SK-N-SH (cell line): ENCODE measurements around the gene BABAM1. TPM values are rescaled to one million over a fixed set of nuclear protein-coding genes. Genes with fewer than 3 reads are reported as not detected.
A peak's percentile ranks its signal among the peaks of the same experiment; 100 is the strongest.

Source experiments
- CTCF ChIA-PET: fragments of 300-600, 350-600 bp; formaldehyde crosslinking; extraction: SDS; loops from one replicate; lab custom pipeline; 2021; lab: Yijun Ruan, JAX
- POLR2A ChIA-PET: fragments of 350-600 bp; sonication (Branson Sonifier 250); formaldehyde crosslinking; extraction: SDS; loops from one replicate; lab custom pipeline; 2020; ENCODE audit warnings: antibody characterized with exemption, inconsistent platforms; lab: Yijun Ruan, JAX
- DNase-seq: peaks from one replicate; pipeline ENCODE4 v3.0.0; 2012
- H2AFZ ChIP-seq: fragments of 200-600 bp; sonication (generic); 2 replicates; pipeline ENCODE4 v1.8.1; 2016; ENCODE audit warnings: antibody characterized with exemption, mild to moderate bottlenecking, low read depth
- H3F3A ChIP-seq: fragments of 200-600 bp; sonication (generic); replicated peaks from 2 replicates; pipeline ENCODE3; 2016; ENCODE audit warnings: antibody characterized with exemption, mild to moderate bottlenecking; ENCODE audit not compliant: insufficient read depth
- H3K27ac ChIP-seq, 2 experiments: fragments of 200-500 bp in 1 of 2; fragments of 200-600 bp in 1 of 2; sonication (Bioruptor generic) in 1 of 2; sonication (generic), shearing (Covaris generic) in 1 of 2; 2 replicates each; pipeline versions ENCODE4 v1.5.1 to v1.6.1; 2014 to 2016; ENCODE audit warnings: low read depth in 2 of 2, inconsistent platforms in 1 of 2, low read length in 1 of 2, mild to moderate bottlenecking in 1 of 2, mixed read lengths in 1 of 2
- H3K27me3 ChIP-seq: fragments of 200-600 bp; sonication (generic), shearing (Covaris generic); 2 replicates; pipeline ENCODE4 v1.6.1; 2016; ENCODE audit warnings: mixed run types; ENCODE audit not compliant: insufficient read depth
- H3K36me3 ChIP-seq, 2 experiments: fragments of 200-500 bp in 1 of 2; fragments of 200-600 bp in 1 of 2; sonication (Bioruptor generic) in 1 of 2; sonication (generic) in 1 of 2; replicated peaks in 1 of 2; 2 replicates each; pipeline versions ENCODE3 to v1.5.1; 2014 to 2016; ENCODE audit warnings: low read length in 1 of 2, mild to moderate bottlenecking in 1 of 2; ENCODE audit not compliant: insufficient read depth in 2 of 2, control insufficient read depth in 1 of 2
- H3K4me1 ChIP-seq, 2 experiments: fragments of 200-500 bp in 1 of 2; fragments of 200-600 bp in 1 of 2; sonication (Bioruptor generic) in 1 of 2; sonication (generic), shearing (Covaris generic) in 1 of 2; 2 replicates each; pipeline versions ENCODE4 v1.5.1 to v1.6.1; 2014 to 2016; ENCODE audit warnings: low read depth in 1 of 2, low read length in 1 of 2, mixed run types in 1 of 2; ENCODE audit not compliant: insufficient read depth in 2 of 2, control insufficient read depth in 1 of 2
- H3K4me2 ChIP-seq: fragments of 200-600 bp; sonication (generic), shearing (Covaris generic); 2 replicates; pipeline ENCODE4 v1.6.1; 2017; ENCODE audit warnings: mixed run types
- H3K4me3 ChIP-seq, 2 experiments: fragments of 200-500 bp in 1 of 2; fragments of 200-600 bp in 1 of 2; sonication (Bioruptor generic) in 1 of 2; sonication (generic), shearing (Covaris generic) in 1 of 2; 2 replicates each; pipeline versions ENCODE4 v1.5.1 to v1.8.1; 2014 to 2016; ENCODE audit warnings: low read depth in 2 of 2, inconsistent platforms in 1 of 2, low read length in 1 of 2, mild to moderate bottlenecking in 1 of 2, mixed read lengths in 1 of 2, moderate library complexity in 1 of 2
- H3K79me2 ChIP-seq: fragments of 200-600 bp; sonication (generic); 2 replicates; pipeline ENCODE4 v1.8.1; 2017; ENCODE audit warnings: mild to moderate bottlenecking; ENCODE audit not compliant: insufficient read depth
- H3K9ac ChIP-seq: fragments of 200-600 bp; sonication (generic); 2 replicates; pipeline ENCODE4 v1.6.1; 2017; ENCODE audit warnings: mixed run types
- H3K9me2 ChIP-seq: fragments of 200-600 bp; sonication (generic); 2 replicates; pipeline ENCODE4 v1.6.1; 2017; ENCODE audit warnings: mixed run types
- H3K9me3 ChIP-seq: fragments of 200-600 bp; sonication (generic); 2 replicates; pipeline ENCODE4 v1.6.1; 2017; ENCODE audit warnings: mixed run types, mild to moderate bottlenecking, moderate library complexity
- H4K20me1 ChIP-seq: fragments of 200-600 bp; sonication (generic); 2 replicates; pipeline ENCODE4 v1.6.1; 2017; ENCODE audit warnings: mild to moderate bottlenecking, mixed run types; ENCODE audit not compliant: insufficient read depth
- CHD2 ChIP-seq: fragments of 150-350 bp; IDR thresholded peaks from 2 replicates; pipeline ENCODE4 v1.6.1; 2018; ENCODE audit warnings: low read length; ENCODE audit not compliant: partially characterized antibody
- ELF1 ChIP-seq: IDR thresholded peaks from 2 replicates; pipeline ENCODE4 v1.4.0; 2012
- FOSL2 ChIP-seq: IDR thresholded peaks from 2 replicates; pipeline ENCODE4 v1.4.0; 2012; ENCODE audit warnings: low read depth, mild to moderate bottlenecking, moderate library complexity, borderline replicate concordance
- FOXM1 ChIP-seq: IDR thresholded peaks from 2 replicates; pipeline ENCODE4 v1.4.0; 2012; ENCODE audit warnings: low read depth, mild to moderate bottlenecking
- GABPA ChIP-seq: IDR thresholded peaks from 2 replicates; pipeline ENCODE4 v1.4.0; 2012; ENCODE audit warnings: low read depth, mild to moderate bottlenecking
- IRF3 ChIP-seq: fragments of 150-350 bp; IDR thresholded peaks from 2 replicates; pipeline ENCODE4 v1.6.1; 2016; ENCODE audit warnings: mild to moderate bottlenecking, low read depth, low read length
- JUND ChIP-seq: IDR thresholded peaks from 2 replicates; pipeline ENCODE4 v1.4.0; 2012
- MAX ChIP-seq: IDR thresholded peaks from 2 replicates; pipeline ENCODE4 v1.4.0; 2012; ENCODE audit warnings: low read depth
- MEF2A ChIP-seq: IDR thresholded peaks from 2 replicates; pipeline ENCODE4 v1.4.0; 2012; ENCODE audit warnings: low read depth, borderline replicate concordance
- NFIC ChIP-seq: IDR thresholded peaks from 2 replicates; pipeline ENCODE4 v1.4.0; 2012; ENCODE audit warnings: borderline replicate concordance
- NRF1 ChIP-seq: IDR thresholded peaks from 2 replicates; pipeline ENCODE4 v1.6.1; 2012; ENCODE audit warnings: low read depth, mild to moderate bottlenecking, low read length
- PBX3 ChIP-seq: IDR thresholded peaks from 2 replicates; pipeline ENCODE4; 2012
- POLR2AphosphoS5 ChIP-seq: IDR thresholded peaks from 2 replicates; pipeline ENCODE4 v1.6.1; 2012; ENCODE audit warnings: low read depth, low read length
- RCOR1 ChIP-seq: fragments of 150-350 bp; IDR thresholded peaks from 2 replicates; pipeline ENCODE4 v1.6.1; 2017; ENCODE audit warnings: antibody characterized with exemption, low read length
- REST ChIP-seq: IDR thresholded peaks from 2 replicates; pipeline ENCODE4 v1.6.1; 2012; ENCODE audit warnings: mild to moderate bottlenecking, low read depth, low read length, moderate library complexity
- RXRA ChIP-seq: IDR thresholded peaks from 2 replicates; pipeline ENCODE4 v1.4.0; 2012; ENCODE audit warnings: low read depth, mild to moderate bottlenecking, borderline replicate concordance
- SIN3A ChIP-seq: IDR thresholded peaks from 2 replicates; pipeline ENCODE4 v1.6.1; 2012; ENCODE audit warnings: low read depth, mild to moderate bottlenecking, low read length, moderate library complexity, borderline replicate concordance
- SMC3 ChIP-seq: IDR thresholded peaks from 2 replicates; pipeline ENCODE4 v1.6.1; 2012; ENCODE audit warnings: low read depth, low read length, improper control_type of control experiment
- TAF1 ChIP-seq: IDR thresholded peaks from 2 replicates; pipeline ENCODE4 v1.6.1; 2012; ENCODE audit warnings: low read depth, mild to moderate bottlenecking, low read length, moderate library complexity, borderline replicate concordance
- TCF12 ChIP-seq: IDR thresholded peaks from 2 replicates; pipeline ENCODE4 v1.4.0; 2012
- TEAD4 ChIP-seq: IDR thresholded peaks from 2 replicates; pipeline ENCODE4 v1.4.0; 2012; ENCODE audit warnings: mild to moderate bottlenecking, borderline replicate concordance; ENCODE audit not compliant: insufficient read depth
- USF1 ChIP-seq: IDR thresholded peaks from 2 replicates; pipeline ENCODE4 v1.4.0; 2012; ENCODE audit warnings: low read depth, borderline replicate concordance
- USF2 ChIP-seq: fragments of 150-350 bp; IDR thresholded peaks from 2 replicates; pipeline ENCODE4 v1.6.1; 2017; ENCODE audit warnings: antibody characterized with exemption, low read length, low read depth, borderline replicate concordance
- YY1 ChIP-seq: IDR thresholded peaks from 2 replicates; pipeline ENCODE4 v1.4.0; 2012; ENCODE audit warnings: low read depth, mild to moderate bottlenecking
- WGBS: methylation state at CpG from one replicate; pipeline ENCODE4 v1.1.6; 2017; ENCODE audit warnings: low lambda C conversion rate; 5-methylcytosine and 5-hydroxymethylcytosine counted together
- polyA plus RNA-seq, 3 experiments: library from polyadenylated mRNA; depleted of rRNA; stranded (reverse); fragments of >200 nt; gene quantifications; 2 replicates each; pipeline ENCODE4 v1.2.3, GENCODE V29; 2012

Gene BABAM1
- polyA plus RNA-seq, 1 of the 3 experiments (the other 2 are of a cell fraction) = 192 TPM

GRCh38 chr19:17309198-17309964, 42.1 kb downstream of the BABAM1 start, which contains the start of gene DDA1:
Gene DDA1, plus strand, starts transcription at chr19:17309563. Its CDS starts 92 bp downstream, at chr19:17309655.
- peak within 1 kb of the TSS; percentile 68 for H2AFZ ChIP-seq
- TF ChIP-seq JUND (no peak), PBX3 (peak; percentile 83), REST (no peak), GABPA (peak; percentile 87), MAX (no peak), TCF12 (no peak), USF1 (no peak), TEAD4 (no peak), SMC3 (no peak), ELF1 (peak; percentile 84), FOSL2 (no peak), MEF2A (no peak), NFIC (no peak), IRF3 (peak; percentile 89), CHD2 (peak; percentile 95), NRF1 (no peak), SIN3A (0 out of 2 replicates have a peak, but pooled peaks have one; percentile 22), TAF1 (peak; percentile 69), YY1 (peak; percentile 79), POLR2AphosphoS5 (peak; percentile 82), USF2 (no peak), RCOR1 (no peak), RXRA (no peak), FOXM1 (no peak)

More at GRCh38 chr19:17309198-17309964, 42.1 kb downstream of the BABAM1 start, which contains the start of gene DDA1:
- Histone ChIP-seq H3K27me3 (no peaks in the 10 kb centered on the region), H3K4me3 (peak within 1 kb of the TSS; percentile 93 to 97), H3K4me1 (peaks cover 12 to 20% of the 10 kb centered on the region in 2 experiments), H3K36me3 (peaks cover 4 to 13% of the 10 kb centered on the region in 2 experiments), H3K9me2 (no peaks in the 10 kb centered on the region), H3K4me2 (peak within 1 kb of the TSS; percentile 97), H3K9me3 (no peaks in the 10 kb centered on the region), H3K79me2 (peaks cover 69% of the 10 kb centered on the region), H4K20me1 (peaks cover 17% of the 10 kb centered on the region), H3K9ac (peak within 1 kb of the TSS; percentile 97), H3F3A (peaks cover 13% of the 10 kb centered on the region), H3K27ac (peak within 1 kb of the TSS; percentile 49 to 84)
- ChIA-PET POLR2A (interaction anchor here (0.8 to 1.6 kb wide), 6 partner anchors 12 to 202 kb away, joined by 3 to 8 read pairs (median 4); partner anchors contain the start of genes MVB12A and PGLS), CTCF (interaction anchor here (1.1 to 1.6 kb wide), 6 partner anchors 14 to 82 kb away, joined by 3 to 6 read pairs (median 4); no protein-coding TSS in a partner anchor)
- 2% methylated on average over 27 of the region's 46 CpGs for WGBS
- DNase-seq = peak; percentile 97
